Large intestine (tissue), 3 donors: ENCODE data around the gene P2RX7. TPM values are rescaled to one million over a fixed set of nuclear protein-coding genes. Genes with fewer than 3 reads are reported as not detected.
"Not testable (repeated sequence)": the region's sequence is repeated elsewhere in the genome, so short reads cannot be mapped to it uniquely, and the experiment has no call there.

Experiments used
- DNase-seq, 2 donors: peaks; one replicate each; pipeline versions ENCODE4 v3.0.0 to v3.0.0-alpha.2; 2013
- H3K27ac ChIP-seq: one replicate; pipeline ENCODE4 v1.5.1; 2013; ENCODE audit warnings: low read length
- H3K27me3 ChIP-seq: 2 replicates; pipeline ENCODE4 v1.6.1; 2013; ENCODE audit warnings: low read length; ENCODE audit not compliant: control insufficient read depth, insufficient read depth
- H3K36me3 ChIP-seq: 2 replicates; pipeline ENCODE4 v1.6.1; 2013; ENCODE audit warnings: low read length; ENCODE audit not compliant: control insufficient read depth, insufficient read depth
- H3K4me1 ChIP-seq: one replicate; pipeline ENCODE4 v1.6.1; 2013; ENCODE audit warnings: low read length; ENCODE audit not compliant: control insufficient read depth, insufficient read depth
- H3K4me3 ChIP-seq: one replicate; pipeline ENCODE4 v1.5.1; 2013; ENCODE audit warnings: low read length
- H3K9me3 ChIP-seq: one replicate; pipeline ENCODE4 v1.6.1; 2013; ENCODE audit warnings: mild to moderate bottlenecking, low read depth, low read length, moderate library complexity; ENCODE audit not compliant: control insufficient read depth
- WGBS: methylation state at CpG from one replicate; pipeline ENCODE4 v1.1.5; 2013; ENCODE audit warnings: low lambda C conversion rate; ENCODE audit not compliant: insufficient coverage; 5-methylcytosine and 5-hydroxymethylcytosine counted together
- polyA plus RNA-seq: library from polyadenylated mRNA; unstranded; fragments of 120-200 nt; gene quantifications from one replicate; pipeline ENCODE4 v1.2.1, GENCODE V29; 2013

The P2RX7 gene
- polyA plus RNA-seq, 1 donor, result 1.3 TPM

DNA sequence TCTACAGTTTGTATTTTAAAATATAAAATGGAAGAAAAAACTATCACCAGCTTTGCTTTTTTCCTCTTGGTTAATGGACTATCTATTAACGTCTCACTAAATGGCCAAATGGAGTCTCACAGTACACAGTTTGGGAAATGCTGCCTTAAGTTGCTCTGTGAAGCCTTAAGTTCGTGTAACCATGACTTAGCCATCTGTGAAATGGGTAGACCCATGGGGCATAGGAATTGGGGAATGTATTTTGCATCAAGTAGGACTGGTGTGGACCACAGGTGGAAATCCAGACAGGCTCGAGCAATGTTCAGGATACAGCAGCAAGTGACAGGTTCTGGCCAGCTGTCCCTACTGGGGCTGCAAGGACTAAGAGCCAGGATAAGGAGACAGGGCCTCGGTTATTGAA is 4.8 kb downstream of the P2RX7 start:
- no peak for DNase-seq
- Histone ChIP-seq H3K9me3 (no peaks in the 10 kb centered on the region), H3K27me3 (peaks cover 4% of the 10 kb centered on the region), H3K27ac (no peak overlapping the region), H3K4me3 (no peak overlapping the region), H3K36me3 (no peaks in the 10 kb centered on the region), H3K4me1 (no peaks in the 10 kb centered on the region)
- WGBS, result no CpG with 5 or more reads among the region's 4 CpGs

DNA sequence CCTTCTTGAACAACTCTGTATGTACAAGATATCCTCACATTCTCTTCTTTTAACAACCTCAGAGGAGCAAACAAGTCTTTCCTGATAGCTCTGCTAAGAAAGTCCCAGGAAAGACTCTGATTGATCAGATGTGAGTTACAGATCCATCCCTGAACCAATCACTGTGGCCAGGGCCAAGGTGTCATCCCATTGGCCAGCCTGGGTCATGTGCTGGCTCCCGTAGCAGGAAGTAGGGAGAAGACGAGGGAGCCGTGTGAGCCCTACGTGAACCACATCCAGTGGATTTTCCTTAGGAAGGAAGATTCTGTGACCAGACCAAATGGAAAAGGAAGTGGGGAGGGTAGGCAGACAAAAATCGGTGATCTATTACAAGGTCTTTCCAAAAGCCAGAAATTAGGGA is 5.6 kb downstream of the P2RX7 start:
- no peaks in the 10 kb centered on the region for H3K27me3 ChIP-seq
- WGBS, result no CpG with 5 or more reads among the region's 5 CpGs

DNA sequence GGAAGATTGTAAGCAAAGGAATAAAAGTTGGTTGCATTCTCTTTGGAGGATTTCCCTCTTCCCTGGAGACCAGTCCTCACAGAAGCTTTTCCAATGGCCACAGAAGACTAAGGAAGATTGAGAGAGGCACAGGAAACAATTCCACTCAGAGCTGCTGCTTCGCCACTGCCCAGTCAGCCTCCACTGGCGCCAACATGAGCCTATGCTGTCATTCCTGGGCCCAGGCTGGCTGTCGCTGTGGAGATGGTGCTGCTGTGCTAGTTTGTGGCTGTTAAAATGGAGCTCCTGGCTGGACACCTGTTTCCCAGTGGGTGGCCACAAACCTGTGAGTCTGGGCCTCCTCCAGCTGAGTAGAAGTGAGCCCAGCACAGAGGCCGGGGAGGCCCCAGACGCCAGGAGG is 6.6 kb downstream of the P2RX7 start:
- H3K4me3 ChIP-seq, result no peak overlapping the region
- DNase-seq, result no peak
- H3K27ac ChIP-seq, result no peak overlapping the region
- no peaks in the 10 kb centered on the region for H3K27me3 ChIP-seq
- H3K4me1 ChIP-seq, result no peaks in the 10 kb centered on the region
- H3K36me3 ChIP-seq, result no peaks in the 10 kb centered on the region
- no CpG with 5 or more reads among the region's 5 CpGs for WGBS
- H3K9me3 ChIP-seq, result no peaks in the 10 kb centered on the region

More for the DNA sequence above, 5.6 kb downstream of the P2RX7 start:
- Histone ChIP-seq H3K9me3 (no peaks in the 10 kb centered on the region), H3K4me1 (no peaks in the 10 kb centered on the region), H3K36me3 (no peaks in the 10 kb centered on the region), H3K4me3 (no peak overlapping the region), H3K27ac (no peak overlapping the region)
- no peak for DNase-seq

DNA sequence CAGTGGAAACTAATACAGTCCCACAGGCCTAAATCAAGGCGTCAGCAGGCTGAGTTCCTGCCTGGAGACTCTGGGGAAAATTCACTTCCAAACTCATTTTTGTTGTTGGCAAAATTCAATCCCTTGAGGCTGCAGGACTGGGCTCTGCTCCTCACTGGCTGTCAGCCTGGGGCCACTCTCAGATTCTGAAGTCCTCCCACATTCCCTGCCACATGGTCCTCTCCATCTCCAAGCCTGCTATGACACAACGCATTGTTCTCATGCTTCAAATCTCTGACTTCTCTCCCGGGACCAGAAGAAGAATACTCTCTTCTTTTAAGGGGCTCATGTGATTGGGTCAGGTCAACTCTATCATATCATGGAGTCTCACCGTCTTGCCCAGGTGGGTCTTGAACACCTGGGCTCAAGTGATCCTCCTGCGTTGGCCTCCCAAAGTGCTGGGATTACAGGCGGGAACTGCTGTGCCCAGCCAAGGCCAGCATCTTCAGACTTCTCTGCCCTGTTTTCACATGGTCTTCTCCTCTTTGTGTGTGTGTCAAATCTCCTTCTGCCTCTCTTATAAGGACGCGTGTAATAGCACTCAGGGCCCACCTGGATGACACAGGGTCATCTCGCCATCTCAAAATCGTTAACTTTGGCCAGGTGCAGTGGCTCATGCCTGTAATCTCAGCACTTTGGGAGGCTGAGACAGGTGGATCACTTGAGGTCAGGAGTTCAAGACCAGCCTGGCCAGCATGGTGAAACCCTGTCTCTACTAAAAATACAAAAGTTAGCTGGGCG is 9.7 kb downstream of the P2RX7 start:
- no peak for DNase-seq
- no peak overlapping the region for H3K27ac ChIP-seq
- H3K4me3 ChIP-seq, result no peak overlapping the region
- no CpG with 5 or more reads among the region's 11 CpGs for WGBS
- no peaks in the 10 kb centered on the region for H3K4me1 ChIP-seq
- no peaks in the 10 kb centered on the region for H3K9me3 ChIP-seq
- H3K27me3 ChIP-seq, result no peaks in the 10 kb centered on the region
- H3K36me3 ChIP-seq, result no peaks in the 10 kb centered on the region

DNA sequence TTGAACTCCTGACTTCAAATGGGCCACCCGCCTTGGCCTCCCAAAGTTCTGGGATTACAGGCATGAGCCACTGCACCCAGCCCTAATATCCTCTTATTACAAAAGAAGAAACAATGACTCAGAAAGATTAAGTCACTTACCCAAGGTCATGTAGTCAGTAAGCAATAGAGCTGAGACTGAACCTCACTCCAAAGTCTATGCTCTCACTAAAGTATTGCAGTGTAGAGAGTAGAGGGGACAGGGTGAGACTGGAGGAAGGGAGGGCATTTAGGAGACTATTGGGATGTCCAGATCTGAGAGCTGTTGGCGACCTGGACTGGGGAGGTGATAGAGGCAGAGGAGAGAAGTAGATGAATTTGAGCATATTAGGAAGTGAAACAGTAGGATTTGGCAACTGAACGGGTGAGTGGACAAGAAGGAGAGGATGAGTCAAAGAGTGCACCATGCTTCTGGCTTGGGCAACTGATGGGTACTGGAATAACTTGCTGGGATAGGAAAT is 11.8 kb downstream of the P2RX7 start:
- peak in 1 of 2 donors; percentile 28 for DNase-seq
- no peaks in the 10 kb centered on the region for H3K9me3 ChIP-seq
- H3K4me1 ChIP-seq, result no peaks in the 10 kb centered on the region
- H3K27ac ChIP-seq, result no peak overlapping the region
- WGBS, result no CpG with 5 or more reads among the region's 3 CpGs
- H3K36me3 ChIP-seq, result no peaks in the 10 kb centered on the region
- no peaks in the 10 kb centered on the region for H3K27me3 ChIP-seq
- H3K4me3 ChIP-seq, result no peak overlapping the region

DNA sequence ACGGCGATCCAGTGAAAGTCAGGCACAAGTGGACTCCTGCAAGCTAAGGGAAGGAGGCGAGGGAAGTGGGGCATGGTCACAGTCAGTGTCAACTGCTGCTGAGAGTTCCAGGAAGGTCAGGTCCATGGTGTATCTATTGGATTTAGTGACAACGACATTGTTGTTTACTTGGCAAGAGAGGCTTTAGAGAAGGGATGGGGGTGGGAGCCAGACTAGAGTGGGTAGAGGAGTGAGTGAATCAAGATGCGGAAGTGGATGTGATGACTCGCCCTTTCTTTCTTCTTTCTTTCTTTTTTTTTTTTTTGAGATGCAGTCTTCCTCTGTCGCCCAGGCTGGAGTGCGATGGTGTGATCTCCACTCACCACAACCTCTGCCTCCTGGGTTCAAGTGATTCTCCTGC is 12.5 kb downstream of the P2RX7 start:
- Histone ChIP-seq H3K4me1 (no peaks in the 10 kb centered on the region), H3K9me3 (no peaks in the 10 kb centered on the region), H3K27ac (no peak overlapping the region), H3K27me3 (no peaks in the 10 kb centered on the region), H3K4me3 (no peak overlapping the region), H3K36me3 (no peaks in the 10 kb centered on the region)
- no CpG with 5 or more reads among the region's 8 CpGs for WGBS
- DNase-seq, result no peak

DNA sequence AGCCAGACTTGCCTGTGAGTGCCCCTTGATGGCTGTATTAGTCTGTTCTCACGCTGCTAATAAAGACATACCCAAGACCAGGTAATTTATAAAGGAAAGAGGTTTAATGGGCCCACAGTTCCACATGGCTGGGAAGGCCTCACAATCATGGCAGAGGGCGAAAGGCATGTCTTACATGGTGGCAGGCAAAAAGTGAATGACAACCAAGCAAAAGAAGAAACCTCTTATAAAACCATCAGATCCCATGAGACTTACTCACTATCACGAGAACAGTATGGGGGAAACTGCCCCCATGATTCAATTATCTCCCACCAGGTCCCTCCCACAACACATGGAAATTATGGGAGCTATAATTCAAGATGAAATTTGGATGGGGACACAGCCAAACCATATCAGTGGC is 16.6 kb downstream of the P2RX7 start:
- H3K4me1 ChIP-seq, H3K4me3 ChIP-seq, H3K9me3 ChIP-seq, H3K27me3 ChIP-seq, H3K36me3 ChIP-seq, H3K27ac ChIP-seq, DNase-seq: not testable (repeated sequence)
- no CpG with 5 or more reads among the region's 3 CpGs for WGBS

DNA sequence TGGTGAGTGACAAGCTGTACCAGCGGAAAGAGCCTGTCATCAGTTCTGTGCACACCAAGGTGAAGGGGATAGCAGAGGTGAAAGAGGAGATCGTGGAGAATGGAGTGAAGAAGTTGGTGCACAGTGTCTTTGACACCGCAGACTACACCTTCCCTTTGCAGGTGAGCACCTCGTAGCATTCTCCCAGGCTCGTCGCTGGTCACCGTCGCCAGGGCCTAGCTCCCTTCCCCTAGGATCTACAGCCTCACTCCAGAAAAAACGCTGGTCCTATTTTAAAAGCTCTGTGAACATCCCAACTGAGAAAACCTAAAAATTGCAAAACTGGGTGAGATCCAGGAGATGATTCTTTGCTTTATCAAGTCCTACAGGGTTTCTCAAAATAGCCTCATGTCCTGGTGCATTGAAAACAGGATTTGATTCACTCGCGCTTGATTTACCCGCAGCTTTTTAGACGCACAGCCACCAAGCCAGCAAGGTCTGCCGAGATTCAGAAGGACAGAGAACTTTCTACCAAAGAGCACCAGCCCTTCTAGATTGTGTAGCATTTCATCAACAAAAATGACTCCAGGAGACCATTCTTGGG is 22.2 kb downstream of the P2RX7 start:
- no peaks in the 10 kb centered on the region for H3K36me3 ChIP-seq
- no peaks in the 10 kb centered on the region for H3K4me1 ChIP-seq
- H3K27ac ChIP-seq, result no peak overlapping the region
- no peaks in the 10 kb centered on the region for H3K9me3 ChIP-seq
- DNase-seq, result no peak
- no CpG with 5 or more reads among the region's 14 CpGs for WGBS
- H3K27me3 ChIP-seq, result no peaks in the 10 kb centered on the region
- no peak overlapping the region for H3K4me3 ChIP-seq

DNA sequence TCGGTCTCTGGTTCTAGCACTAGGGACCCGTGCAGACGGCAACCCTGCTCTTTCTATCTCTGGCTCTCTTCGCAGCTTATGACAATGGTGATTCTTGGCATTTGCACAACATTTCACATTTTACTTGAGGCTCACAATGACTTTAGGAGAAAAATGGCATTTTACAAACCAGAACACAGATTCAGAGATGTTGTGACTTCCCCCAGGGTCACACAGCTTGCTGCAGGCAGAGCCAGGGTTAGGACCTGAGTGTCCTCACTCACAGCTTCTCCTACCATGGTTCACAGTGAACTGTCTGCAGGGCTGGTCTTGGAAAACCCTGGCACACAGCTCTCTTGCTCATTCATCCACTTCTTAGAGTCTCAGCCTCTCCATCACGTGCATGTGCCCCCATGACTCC is 23.7 kb downstream of the P2RX7 start:
- H3K4me1 ChIP-seq, result no peaks in the 10 kb centered on the region
- no peaks in the 10 kb centered on the region for H3K27me3 ChIP-seq
- H3K4me3 ChIP-seq, result no peak overlapping the region
- H3K27ac ChIP-seq, result no peak overlapping the region
- H3K36me3 ChIP-seq, result no peaks in the 10 kb centered on the region
- H3K9me3 ChIP-seq, result no peaks in the 10 kb centered on the region
- no CpG with 5 or more reads among the region's 5 CpGs for WGBS
- no peak for DNase-seq

DNA sequence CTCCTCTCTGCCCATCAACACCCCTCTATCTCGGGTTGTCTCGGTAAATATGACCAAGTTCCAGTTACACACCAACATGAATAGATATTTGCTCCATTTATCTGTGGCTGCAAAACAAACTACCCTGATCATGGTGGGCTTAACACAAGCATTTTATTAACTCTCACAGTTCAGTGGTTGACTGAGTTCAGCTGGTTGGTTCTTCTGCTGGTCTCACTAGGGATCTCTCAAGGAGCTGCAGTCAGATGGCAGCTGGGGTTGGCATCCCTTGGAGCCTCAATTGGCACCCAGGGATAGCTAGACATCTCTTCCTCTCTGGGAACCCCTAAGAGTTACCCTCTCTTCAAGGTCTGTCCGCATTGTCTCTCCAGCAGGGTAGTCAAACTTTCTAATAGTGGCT is 25.4 kb downstream of the P2RX7 start:
- Histone ChIP-seq H3K4me3 (no peak overlapping the region), H3K36me3 (no peaks in the 10 kb centered on the region), H3K27me3 (no peaks in the 10 kb centered on the region), H3K27ac (no peak overlapping the region), H3K9me3 (no peaks in the 10 kb centered on the region), H3K4me1 (no peaks in the 10 kb centered on the region)
- no peak for DNase-seq
- no CpG with 5 or more reads among the region's 3 CpGs for WGBS
